ENCODE measurements around the gene ATG2B. TPM values are rescaled to one million over a fixed set of nuclear protein-coding genes. Genes with fewer than 3 reads are reported as not detected.

The ATG2B gene
- total and polyA plus RNA-seq, 3 experiments from 2014 or later = 2.6 to 19.8 (median 17.4) TPM

DNA sequence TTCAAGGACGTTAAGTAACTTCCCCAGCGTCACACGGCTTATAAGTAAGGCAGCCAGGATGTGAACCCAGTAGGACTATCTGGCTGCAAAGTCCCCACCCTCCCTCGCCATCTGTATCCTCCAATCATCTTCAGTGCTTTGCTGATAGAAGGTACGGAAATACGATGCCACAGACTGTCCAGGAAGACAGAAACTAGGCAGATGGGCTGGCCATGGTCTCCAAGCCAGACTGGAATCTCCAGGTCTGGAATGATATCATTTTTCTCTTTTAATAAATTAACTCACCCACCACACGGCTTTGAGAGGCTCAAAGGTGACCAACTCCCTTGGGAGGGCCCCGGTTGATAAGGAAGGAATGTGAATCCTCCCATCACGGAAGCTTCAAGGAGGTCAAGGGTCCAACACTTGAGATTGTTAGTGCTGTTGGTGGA, 123.4 kb downstream of the ATG2B start:
- Histone ChIP-seq H3K9me3 (ENCODE audit: low read length) (no peaks in the 10 kb centered on the region), H3K4me1 (ENCODE audit: insufficient read depth, low read length) (no peaks in the 10 kb centered on the region), H3K27me3 (ENCODE audit: insufficient read depth, low read length, poor library complexity, severe bottlenecking) (no peaks in the 10 kb centered on the region), H3K36me3 (ENCODE audit: insufficient read depth, low read length) (no peaks in the 10 kb centered on the region), H3K4me3 (ENCODE audit: low read length) (no peak overlapping the region), H3K27ac (ENCODE audit: low read depth, low read length) (no peak overlapping the region)
- POLR2A ChIA-PET = no interaction called here
- no peak overlapping the region for H3K4me3 Mint-ChIP-seq
- no peaks in the 10 kb centered on the region for H3K4me1 Mint-ChIP-seq
- no peak for DNase-seq
- H3K27ac Mint-ChIP-seq = no peak overlapping the region
- H3K27me3 Mint-ChIP-seq = peaks cover 3 to 8% of the 10 kb centered on the region in 2 donors
- H3K9me3 Mint-ChIP-seq = no peaks in the 10 kb centered on the region
- H3K36me3 Mint-ChIP-seq = no peaks in the 10 kb centered on the region
- CTCF ChIA-PET = no interaction called here

DNA sequence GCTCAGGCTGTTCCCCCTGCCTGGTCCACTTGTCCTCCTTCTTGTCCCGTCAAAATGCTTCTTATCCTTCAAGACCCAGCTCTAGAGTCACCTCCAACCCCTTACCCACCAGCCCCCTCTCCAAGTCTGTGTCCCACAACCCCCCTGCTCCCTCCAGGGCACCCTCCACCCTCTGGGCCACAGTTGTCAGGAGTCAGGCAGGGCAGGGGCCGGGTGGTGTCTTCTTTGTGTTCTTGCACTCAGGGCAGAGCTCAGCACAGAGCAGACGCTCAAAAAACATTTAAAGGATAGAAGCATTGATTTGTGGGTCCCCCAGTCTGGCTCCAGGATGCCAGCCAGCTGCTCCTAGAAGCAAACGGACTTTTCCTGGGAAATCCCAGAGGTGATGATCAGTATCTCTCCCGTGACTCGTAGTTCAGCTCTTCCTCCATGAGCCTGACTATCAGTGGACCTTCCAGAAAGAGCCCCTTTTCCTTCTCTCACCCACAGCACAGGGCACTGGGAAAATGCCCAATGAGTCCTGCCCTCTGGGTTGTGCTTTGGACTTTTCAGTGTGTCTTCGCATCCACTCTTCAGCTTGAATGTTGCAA, 124.4 kb downstream of the ATG2B start:
- H3K36me3 ChIP-seq (ENCODE audit: insufficient read depth, low read length) = no peaks in the 10 kb centered on the region
- Mint-ChIP-seq H3K27me3 (peaks cover 7 to 8% of the 10 kb centered on the region in 2 donors), H3K4me1 (no peaks in the 10 kb centered on the region), H3K27ac (no peak overlapping the region), H3K9me3 (no peaks in the 10 kb centered on the region), H3K4me3 (no peak overlapping the region), H3K36me3 (no peaks in the 10 kb centered on the region)
- ChIA-PET CTCF (no interaction called here), POLR2A (no interaction called here)
- no peak overlapping the region for H3K27ac ChIP-seq (ENCODE audit: low read depth, low read length)
- no peak for DNase-seq
- H3K4me3 ChIP-seq (ENCODE audit: low read length) = no peak overlapping the region
- H3K4me1 ChIP-seq (ENCODE audit: insufficient read depth, low read length) = no peaks in the 10 kb centered on the region
- H3K9me3 ChIP-seq (ENCODE audit: low read length) = no peaks in the 10 kb centered on the region
- no peaks in the 10 kb centered on the region for H3K27me3 ChIP-seq (ENCODE audit: insufficient read depth, low read length, poor library complexity, severe bottlenecking)

DNA sequence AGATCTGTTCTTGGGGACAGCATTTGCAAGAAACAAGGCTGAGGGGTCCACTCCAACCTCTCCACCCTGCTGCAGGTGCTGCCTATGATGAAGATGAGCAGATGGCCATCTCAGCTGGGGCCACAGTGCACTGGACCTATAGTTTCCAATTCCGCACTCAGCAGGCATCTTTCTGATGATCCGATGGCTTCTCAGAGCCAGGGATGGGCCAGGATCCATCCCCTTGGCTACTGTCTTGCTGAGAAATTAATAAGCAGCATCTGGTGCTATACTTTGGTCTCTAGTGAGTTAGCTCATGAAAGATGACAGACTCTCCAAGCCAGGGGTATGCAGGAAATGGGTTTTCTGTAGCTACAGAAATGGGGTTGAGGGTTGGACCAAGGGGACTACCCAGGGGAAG, 125.5 kb downstream of the ATG2B start:
- Histone ChIP-seq H3K4me3 (ENCODE audit: low read length) (no peak overlapping the region), H3K27me3 (ENCODE audit: insufficient read depth, low read length, poor library complexity, severe bottlenecking) (no peaks in the 10 kb centered on the region), H3K9me3 (ENCODE audit: low read length) (no peaks in the 10 kb centered on the region), H3K36me3 (ENCODE audit: insufficient read depth, low read length) (no peaks in the 10 kb centered on the region), H3K27ac (ENCODE audit: low read depth, low read length) (no peak overlapping the region), H3K4me1 (ENCODE audit: insufficient read depth, low read length) (no peaks in the 10 kb centered on the region)
- Mint-ChIP-seq H3K36me3 (no peaks in the 10 kb centered on the region), H3K4me3 (no peak overlapping the region), H3K9me3 (no peaks in the 10 kb centered on the region), H3K4me1 (no peaks in the 10 kb centered on the region), H3K27ac (no peak overlapping the region), H3K27me3 (peaks cover 10% of the 10 kb centered on the region in 2 donors)
- ChIA-PET CTCF (no interaction called here), POLR2A (no interaction called here)
- DNase-seq = no peak

DNA sequence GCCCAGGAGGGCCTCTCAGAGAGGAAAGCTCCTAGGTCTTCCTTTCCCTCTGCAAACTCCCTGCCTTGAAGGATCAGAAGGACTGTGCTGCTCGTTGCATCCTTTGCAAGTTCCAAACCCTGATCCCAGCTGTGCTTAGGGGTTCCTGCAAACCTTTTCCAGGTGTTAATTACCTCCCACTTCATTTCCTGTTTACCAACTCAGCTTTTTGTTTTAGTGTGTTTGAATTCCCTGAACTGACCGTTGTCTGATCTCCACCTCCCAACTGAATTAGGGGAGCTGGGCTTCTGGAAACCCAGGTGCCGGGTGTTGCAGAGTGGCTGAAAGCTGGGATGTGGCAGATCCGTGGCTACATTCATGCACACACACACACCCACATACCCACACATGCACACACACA, 127.7 kb downstream of the ATG2B start:
- ChIA-PET POLR2A (no interaction called here), CTCF (no interaction called here)
- Mint-ChIP-seq H3K27ac (no peak overlapping the region), H3K4me3 (no peak overlapping the region), H3K27me3 (peaks cover 12% of the 10 kb centered on the region in 2 donors), H3K36me3 (no peaks in the 10 kb centered on the region), H3K9me3 (no peaks in the 10 kb centered on the region), H3K4me1 (no peaks in the 10 kb centered on the region)
- Histone ChIP-seq H3K9me3 (ENCODE audit: low read length) (no peaks in the 10 kb centered on the region), H3K27me3 (ENCODE audit: insufficient read depth, low read length, poor library complexity, severe bottlenecking) (peaks cover 3% of the 10 kb centered on the region), H3K27ac (ENCODE audit: low read depth, low read length) (no peak overlapping the region), H3K4me3 (ENCODE audit: low read length) (no peak overlapping the region), H3K36me3 (ENCODE audit: insufficient read depth, low read length) (no peaks in the 10 kb centered on the region), H3K4me1 (ENCODE audit: insufficient read depth, low read length) (no peaks in the 10 kb centered on the region)
- no peak for DNase-seq

DNA sequence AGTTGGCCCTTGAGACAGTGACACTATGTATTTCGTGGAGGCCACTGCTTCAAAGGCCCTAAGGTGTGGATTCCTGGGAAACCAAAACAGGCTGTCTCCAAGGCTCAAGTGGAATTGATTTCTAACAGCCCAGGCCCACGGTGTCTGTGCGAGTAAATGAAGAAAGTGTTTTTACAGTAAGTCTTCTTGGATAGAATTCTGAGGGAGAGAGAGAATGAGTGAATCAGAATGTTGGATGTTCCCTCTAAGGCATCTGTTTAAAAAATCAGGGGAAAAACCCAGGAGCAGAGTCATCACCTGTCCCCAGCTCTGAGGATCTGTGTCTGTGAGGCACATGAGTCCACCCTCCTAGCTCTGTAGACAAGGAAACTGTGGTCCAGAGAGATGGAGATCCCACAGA, 129.5 kb downstream of the ATG2B start:
- no peaks in the 10 kb centered on the region for H3K9me3 ChIP-seq (ENCODE audit: low read length)
- H3K4me1 ChIP-seq (ENCODE audit: insufficient read depth, low read length) = no peaks in the 10 kb centered on the region
- H3K36me3 ChIP-seq (ENCODE audit: insufficient read depth, low read length) = no peaks in the 10 kb centered on the region
- Mint-ChIP-seq H3K9me3 (no peaks in the 10 kb centered on the region), H3K4me3 (no peak overlapping the region), H3K27ac (no peak overlapping the region), H3K4me1 (no peaks in the 10 kb centered on the region), H3K36me3 (no peaks in the 10 kb centered on the region), H3K27me3 (peaks cover 12 to 16% of the 10 kb centered on the region in 2 donors)
- DNase-seq = no peak
- CTCF ChIA-PET = no interaction called here
- H3K4me3 ChIP-seq (ENCODE audit: low read length) = no peak overlapping the region
- POLR2A ChIA-PET = no interaction called here
- no peak overlapping the region for H3K27ac ChIP-seq (ENCODE audit: low read depth, low read length)
- H3K27me3 ChIP-seq (ENCODE audit: insufficient read depth, low read length, poor library complexity, severe bottlenecking) = peaks cover 3% of the 10 kb centered on the region

- CTCF ChIA-PET = no interaction called here
- no peaks in the 10 kb centered on the region for H3K9me3 Mint-ChIP-seq
- H3K4me3 Mint-ChIP-seq = no peak overlapping the region
- peaks cover 0 to 2% (median 0%) of the 10 kb centered on the region in 3 donors for H3K36me3 Mint-ChIP-seq
- H3K27ac ChIP-seq (ENCODE audit: low read depth, low read length) = no peak overlapping the region
- peaks cover 14 to 16% of the 10 kb centered on the region in 2 donors for H3K27me3 Mint-ChIP-seq
- H3K9me3 ChIP-seq (ENCODE audit: low read length) = no peaks in the 10 kb centered on the region
- no peaks in the 10 kb centered on the region for H3K36me3 ChIP-seq (ENCODE audit: insufficient read depth, low read length)
- POLR2A ChIA-PET = no interaction called here
- H3K27me3 ChIP-seq (ENCODE audit: insufficient read depth, low read length, poor library complexity, severe bottlenecking) = peaks cover 3% of the 10 kb centered on the region
- H3K27ac Mint-ChIP-seq = no peak overlapping the region
- H3K4me3 ChIP-seq (ENCODE audit: low read length) = no peak overlapping the region
- DNase-seq = no peak
- no peaks in the 10 kb centered on the region for H3K4me1 Mint-ChIP-seq
- no peaks in the 10 kb centered on the region for H3K4me1 ChIP-seq (ENCODE audit: insufficient read depth, low read length)
These were observed 130.6 kb downstream of the ATG2B start for GRCh38 chr14:96232506-96232905.

GRCh38 chr14:96231526-96232130, 131.5 kb downstream of the ATG2B start:
- no peak overlapping the region for H3K4me3 Mint-ChIP-seq
- no peaks in the 10 kb centered on the region for H3K9me3 ChIP-seq (ENCODE audit: low read length)
- H3K27ac ChIP-seq (ENCODE audit: low read depth, low read length) = no peak overlapping the region
- peaks cover 0 to 3% (median 0%) of the 10 kb centered on the region in 3 donors for H3K36me3 Mint-ChIP-seq
- no peak overlapping the region for H3K27ac Mint-ChIP-seq
- H3K27me3 ChIP-seq (ENCODE audit: insufficient read depth, low read length, poor library complexity, severe bottlenecking) = peaks cover 3% of the 10 kb centered on the region
- no peak overlapping the region for H3K4me3 ChIP-seq (ENCODE audit: low read length)
- DNase-seq = no peak
- ChIA-PET CTCF (no interaction called here), POLR2A (no interaction called here)
- H3K27me3 Mint-ChIP-seq = peaks cover 14 to 16% of the 10 kb centered on the region in 2 donors
- no peaks in the 10 kb centered on the region for H3K4me1 ChIP-seq (ENCODE audit: insufficient read depth, low read length)
- no peaks in the 10 kb centered on the region for H3K9me3 Mint-ChIP-seq
- no peaks in the 10 kb centered on the region for H3K36me3 ChIP-seq (ENCODE audit: insufficient read depth, low read length)
- no peaks in the 10 kb centered on the region for H3K4me1 Mint-ChIP-seq

DNA sequence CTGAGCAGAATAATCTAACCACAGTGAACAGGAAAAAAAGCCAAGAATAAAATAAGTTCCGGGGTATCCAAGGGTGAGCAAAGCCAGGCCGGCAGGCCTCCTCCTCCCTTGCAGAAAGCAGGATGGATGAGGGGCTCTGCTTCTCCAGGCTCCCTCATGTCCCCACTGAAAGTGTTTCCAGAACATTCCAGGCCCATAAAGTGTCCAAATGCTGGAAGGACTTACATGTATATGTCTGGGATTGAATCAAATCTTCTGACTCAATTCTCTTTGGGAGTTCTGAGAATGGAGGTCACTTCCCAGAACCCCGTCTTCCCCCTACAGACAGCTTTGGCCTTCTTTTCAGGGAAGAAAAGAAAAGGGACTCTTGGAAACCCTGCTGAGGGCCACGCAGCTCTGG, 132.1 kb downstream of the ATG2B start:
- Mint-ChIP-seq H3K27me3 (peaks cover 14 to 17% of the 10 kb centered on the region in 2 donors), H3K36me3 (peaks cover 0 to 3% (median 0%) of the 10 kb centered on the region in 3 donors), H3K27ac (no peak overlapping the region), H3K9me3 (no peaks in the 10 kb centered on the region), H3K4me3 (no peak overlapping the region), H3K4me1 (no peaks in the 10 kb centered on the region)
- ChIA-PET CTCF (no interaction called here), POLR2A (no interaction called here)
- DNase-seq = no peak
- H3K4me1 ChIP-seq (ENCODE audit: insufficient read depth, low read length) = no peaks in the 10 kb centered on the region
- no peaks in the 10 kb centered on the region for H3K9me3 ChIP-seq (ENCODE audit: low read length)
- H3K36me3 ChIP-seq (ENCODE audit: insufficient read depth, low read length) = no peaks in the 10 kb centered on the region
- H3K27me3 ChIP-seq (ENCODE audit: insufficient read depth, low read length, poor library complexity, severe bottlenecking) = peaks cover 3% of the 10 kb centered on the region
- no peak overlapping the region for H3K27ac ChIP-seq (ENCODE audit: low read depth, low read length)
- no peak overlapping the region for H3K4me3 ChIP-seq (ENCODE audit: low read length)

All from CD8-positive, alpha-beta memory T cell (primary cell).